GM18858 (cell line): ENCODE measurements around the gene MYLK3.

Source experiments
- ATAC-seq: cut with Tn5 transposase; IDR thresholded peaks from one replicate; pipeline ENCODE4 v1.9.1; 2021; ENCODE audit not compliant: unreplicated experiment

The MYLK3 gene

DNA sequence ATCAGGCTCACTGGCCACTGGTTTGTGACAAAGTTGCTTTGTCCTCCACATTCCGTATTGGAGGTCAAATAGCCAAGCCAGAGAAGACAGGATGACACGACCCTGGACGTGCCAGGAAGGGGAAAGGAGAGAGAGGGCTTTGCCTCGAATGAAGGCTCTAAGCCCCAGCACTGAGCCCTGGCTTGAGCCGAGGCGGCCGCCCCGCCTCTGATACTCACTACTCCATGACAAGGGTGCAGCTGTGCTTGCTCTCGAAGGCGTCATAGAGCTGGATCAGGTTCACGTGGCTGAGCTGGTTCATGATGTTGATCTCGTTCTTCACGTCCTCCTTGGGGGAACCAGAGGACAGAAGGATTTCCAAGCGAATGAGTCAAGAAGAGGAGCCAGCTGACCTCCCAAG lies 19.3 kb downstream of the MYLK3 start:
- ATAC-seq: no peak

- ATAC-seq: no peak
Observed at GRCh38 chr16:46727630-46728029, 20.5 kb downstream of the MYLK3 start.

- ATAC-seq: no peak
Observed at GRCh38 chr16:46727184-46727583, 21.0 kb downstream of the MYLK3 start.

GRCh38 chr16:46721885-46722284 lies 26.3 kb downstream of the MYLK3 start:
- ATAC-seq: no peak

DNA sequence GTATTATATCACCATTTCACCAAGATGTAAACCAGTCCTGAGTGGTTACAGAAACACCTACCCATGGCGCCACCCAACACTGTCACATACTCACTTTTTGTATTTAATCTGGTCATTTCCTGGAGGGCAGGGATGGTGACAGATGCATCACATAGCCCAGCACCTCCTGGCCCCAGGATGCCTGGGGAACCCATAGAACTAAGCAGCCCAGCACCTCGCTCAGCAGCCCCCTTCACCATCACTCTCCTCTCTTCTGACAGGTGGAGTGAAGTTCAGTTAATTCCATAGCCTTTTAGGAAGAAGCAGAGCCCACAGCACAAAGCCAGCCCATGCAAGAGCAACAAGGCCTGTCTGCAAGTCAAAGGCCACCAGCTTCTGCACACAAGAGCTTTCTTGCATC lies 27.5 kb downstream of the MYLK3 start:
- ATAC-seq: no peak

- ATAC-seq: no peak
Observed at GRCh38 chr16:46719528-46719927, 28.6 kb downstream of the MYLK3 start.

DNA sequence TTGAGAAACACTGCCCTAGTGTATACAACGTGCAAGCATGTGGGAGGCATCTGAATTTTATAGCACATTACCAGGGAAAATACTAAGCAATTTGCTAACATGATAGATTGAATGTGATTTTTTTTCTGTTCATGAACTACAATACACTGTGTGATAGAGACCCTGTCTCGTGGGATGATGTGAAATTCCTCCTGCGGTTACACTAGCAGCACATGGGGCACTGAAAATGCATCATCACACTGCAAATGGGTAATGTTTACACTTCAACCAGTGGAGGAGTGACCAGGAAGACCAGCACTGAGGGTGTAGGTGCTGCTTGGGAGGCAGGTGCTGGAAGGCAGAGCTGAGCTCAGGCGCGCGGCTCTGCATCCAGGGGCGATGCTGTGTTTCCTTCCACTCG lies 29.9 kb downstream of the MYLK3 start:
- ATAC-seq: no peak

GRCh38 chr16:46717692-46718091 lies 30.5 kb downstream of the MYLK3 start:
- no peak for ATAC-seq

DNA sequence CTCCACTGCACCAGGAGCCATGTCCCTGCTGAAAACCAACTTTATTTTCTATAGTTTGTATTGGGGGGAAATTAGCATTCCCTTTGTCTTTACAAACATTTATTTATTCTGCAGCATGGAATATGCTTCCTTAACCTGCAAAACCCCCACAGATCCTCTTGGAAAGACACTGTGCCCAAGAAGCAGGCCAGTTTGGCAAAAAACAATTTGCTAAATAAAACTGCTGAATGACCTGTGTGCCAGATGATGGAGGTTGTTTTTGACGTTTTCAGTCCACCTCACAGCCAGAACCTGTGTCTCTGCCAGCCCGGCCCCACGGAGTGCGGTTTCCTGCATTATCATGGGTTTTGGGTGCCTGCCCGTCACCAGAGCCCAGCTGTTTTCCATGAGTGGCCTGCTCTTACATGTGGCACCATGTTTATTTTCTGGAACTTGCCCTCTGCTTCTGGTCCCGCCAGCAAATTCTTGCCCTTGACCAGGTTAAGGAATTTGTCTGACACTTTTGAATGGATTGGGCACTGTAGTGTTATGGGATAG lies 32.3 kb downstream of the MYLK3 start:
- no peak for ATAC-seq

DNA sequence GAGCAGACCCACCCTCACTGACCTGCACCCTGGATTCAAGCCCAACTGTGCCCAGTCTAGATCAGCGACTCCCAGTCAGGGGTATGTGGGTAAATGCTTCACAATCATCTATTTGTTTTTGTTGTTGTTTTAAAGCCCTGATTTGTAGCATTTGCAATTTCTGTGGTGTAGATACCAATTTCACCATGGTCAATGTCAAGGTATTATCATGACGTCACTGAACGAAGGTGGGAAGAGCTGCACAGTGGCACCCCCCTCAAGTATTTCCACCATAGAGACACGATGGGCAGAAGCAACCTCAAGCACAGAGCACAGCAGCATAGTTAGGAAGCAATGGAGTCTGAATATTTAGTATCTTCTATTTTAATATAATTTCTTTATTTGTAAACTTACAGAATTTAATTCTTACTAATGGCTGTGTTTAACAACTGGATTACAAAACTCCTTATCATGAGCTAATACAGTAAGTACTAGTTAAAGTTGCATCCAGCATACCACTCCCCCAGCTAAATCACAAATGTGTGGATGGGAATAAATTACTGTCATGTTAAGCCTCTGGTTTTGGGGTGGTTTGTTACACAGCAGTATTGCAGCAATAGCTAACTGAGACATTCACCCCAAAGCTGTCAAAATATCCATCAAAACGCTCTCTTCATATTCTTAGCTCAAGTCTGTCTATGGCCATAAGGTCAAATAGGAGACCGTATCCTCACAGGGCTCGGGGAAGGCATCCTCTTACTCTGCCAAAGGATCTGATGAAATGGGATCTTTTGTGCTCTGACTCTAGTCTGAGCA lies 33.1 kb downstream of the MYLK3 start:
- ATAC-seq: no peak

GRCh38 chr16:46713634-46714033 lies 34.5 kb downstream of the MYLK3 start:
- no peak for ATAC-seq

GRCh38 chr16:46712911-46713310 lies 35.2 kb downstream of the MYLK3 start:
- no peak for ATAC-seq

GRCh38 chr16:46711106-46712058 lies 36.8 kb downstream of the MYLK3 start:
- no peak for ATAC-seq

GRCh38 chr16:46709469-46710005 lies 38.6 kb downstream of the MYLK3 start:
- ATAC-seq: no peak

GRCh38 chr16:46706642-46707041 lies 41.5 kb downstream of the MYLK3 start:
- no peak for ATAC-seq

GRCh38 chr16:46702030-46702429 lies 46.1 kb downstream of the MYLK3 start:
- no peak for ATAC-seq

DNA sequence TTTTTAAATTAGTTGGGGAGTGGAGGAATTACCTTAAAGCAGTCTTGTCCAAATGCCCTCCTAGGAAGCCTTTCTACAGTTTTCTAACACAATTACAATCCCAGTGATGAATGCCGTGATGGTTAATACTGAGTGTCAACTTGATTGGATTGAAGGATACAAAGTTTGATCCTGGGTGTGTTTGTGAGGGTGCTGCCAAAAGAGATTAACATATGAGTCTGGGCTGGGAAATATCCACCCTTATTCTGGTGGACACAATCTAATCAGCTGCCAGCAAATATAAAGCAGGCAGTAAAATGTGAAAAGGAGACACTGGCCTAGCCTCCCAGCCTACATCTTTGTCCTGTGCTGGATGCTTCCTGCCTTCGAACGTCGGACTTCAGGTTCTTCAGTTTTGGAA lies 46.5 kb downstream of the MYLK3 start:
- ATAC-seq: no peak

GRCh38 chr16:46700048-46700447 lies 48.1 kb downstream of the MYLK3 start:
- ATAC-seq: no peak

DNA sequence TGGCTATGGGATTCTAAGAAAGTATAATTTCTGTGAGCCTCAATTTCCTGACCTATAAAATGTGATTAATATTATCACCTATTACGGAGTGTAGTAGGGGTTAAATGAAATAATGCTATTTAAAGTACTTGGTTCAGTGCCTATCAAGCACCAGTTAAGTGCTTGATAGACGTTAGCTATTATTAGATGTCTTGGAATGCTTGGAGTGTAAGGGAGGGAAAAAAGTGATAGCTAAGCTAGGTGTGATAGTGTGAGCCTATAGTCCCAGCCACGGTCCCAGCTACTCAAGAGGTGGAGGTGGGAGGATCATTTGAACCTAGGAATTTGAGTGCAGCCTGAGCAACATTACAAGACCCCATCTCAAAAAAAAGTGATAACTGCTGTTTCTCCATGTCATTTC lies 51.2 kb downstream of the MYLK3 start:
- ATAC-seq: no peak

DNA sequence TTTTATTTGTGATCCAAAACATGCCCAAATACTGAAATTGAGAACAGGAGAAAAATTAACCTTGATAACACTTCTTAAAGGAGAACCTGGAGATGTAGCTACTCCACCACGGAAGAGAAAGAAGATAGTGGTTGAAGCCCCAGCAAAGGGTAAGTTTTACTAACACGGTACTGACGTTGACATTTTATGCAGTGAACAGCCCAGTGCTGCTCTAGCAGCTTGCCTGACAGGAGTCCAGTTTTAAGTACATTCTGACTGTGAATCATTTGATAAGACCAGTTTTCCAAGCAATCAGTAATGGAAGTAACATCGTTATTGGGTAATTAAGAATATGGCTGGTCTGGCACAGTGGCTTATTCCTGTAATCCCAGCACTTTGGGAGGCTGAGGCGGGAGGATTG lies 52.2 kb downstream of the MYLK3 start:
- no peak for ATAC-seq

DNA sequence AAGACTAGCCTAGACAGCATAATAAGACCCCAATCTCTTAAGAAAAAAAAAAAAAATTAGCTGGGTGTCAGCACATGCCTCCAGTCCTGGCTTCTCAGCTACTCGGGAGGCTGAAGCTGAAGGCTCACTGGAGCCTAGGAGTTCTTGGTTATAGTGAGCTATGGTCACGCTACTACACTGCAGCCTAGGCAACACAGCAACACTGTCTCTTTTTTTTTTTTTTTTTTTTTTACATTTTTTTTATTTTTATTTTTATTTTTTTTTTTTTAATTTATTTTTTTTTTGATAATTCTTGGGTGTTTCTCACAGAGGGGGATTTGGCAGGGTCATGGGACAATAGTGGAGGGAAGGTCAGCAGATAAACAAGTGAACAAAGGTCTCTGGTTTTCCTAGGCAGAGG lies 54.5 kb downstream of the MYLK3 start:
- ATAC-seq: no peak

GRCh38 chr16:46691726-46692125 lies 56.4 kb downstream of the MYLK3 start:
- no peak for ATAC-seq
